Vagina (tissue), 2 donors: ENCODE measurements around the gene NTSR1.

Experiments
- POLR2A ChIP-seq, 2 donors: fragments of 450-650 bp; IDR thresholded peaks; one replicate each; pipeline ENCODE4 v1.6.1; 2017; ENCODE audit warnings: antibody characterized with exemption in 2 of 2, mild to moderate bottlenecking in 2 of 2, moderate library complexity in 2 of 2
- TF ChIP-seq, protein P1 (sequence below), 3 experiments: fragments of 450-650 bp in 2 of 3; fragments of 200-600 bp in 1 of 3; sonication (generic) in 1 of 3; IDR thresholded peaks; one replicate each; pipeline ENCODE4 v1.5.1; 2017 to 2019; ENCODE audit warnings: antibody characterized with exemption in 3 of 3, mild to moderate bottlenecking in 2 of 3, moderate library complexity in 2 of 3

GRCh38 chr20:62799873-62800272 is 91.2 kb downstream of the NTSR1 start:
- TF ChIP-seq POLR2A (IDR thresholded peaks at IDR 0.05): no peak
- TF ChIP-seq, protein P1, sequence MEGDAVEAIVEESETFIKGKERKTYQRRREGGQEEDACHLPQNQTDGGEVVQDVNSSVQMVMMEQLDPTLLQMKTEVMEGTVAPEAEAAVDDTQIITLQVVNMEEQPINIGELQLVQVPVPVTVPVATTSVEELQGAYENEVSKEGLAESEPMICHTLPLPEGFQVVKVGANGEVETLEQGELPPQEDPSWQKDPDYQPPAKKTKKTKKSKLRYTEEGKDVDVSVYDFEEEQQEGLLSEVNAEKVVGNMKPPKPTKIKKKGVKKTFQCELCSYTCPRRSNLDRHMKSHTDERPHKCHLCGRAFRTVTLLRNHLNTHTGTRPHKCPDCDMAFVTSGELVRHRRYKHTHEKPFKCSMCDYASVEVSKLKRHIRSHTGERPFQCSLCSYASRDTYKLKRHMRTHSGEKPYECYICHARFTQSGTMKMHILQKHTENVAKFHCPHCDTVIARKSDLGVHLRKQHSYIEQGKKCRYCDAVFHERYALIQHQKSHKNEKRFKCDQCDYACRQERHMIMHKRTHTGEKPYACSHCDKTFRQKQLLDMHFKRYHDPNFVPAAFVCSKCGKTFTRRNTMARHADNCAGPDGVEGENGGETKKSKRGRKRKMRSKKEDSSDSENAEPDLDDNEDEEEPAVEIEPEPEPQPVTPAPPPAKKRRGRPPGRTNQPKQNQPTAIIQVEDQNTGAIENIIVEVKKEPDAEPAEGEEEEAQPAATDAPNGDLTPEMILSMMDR (IDR thresholded peaks at IDR 0.05): no peak
